IPS DF 19.7 (cell line): ENCODE data around the gene PRDX5.
"Not testable (repeated sequence)": the region's sequence is repeated elsewhere in the genome, so short reads cannot be mapped to it uniquely, and the experiment has no call there.

Source experiments
- DNase-seq: peaks from one replicate; pipeline ENCODE4 v3.0.0-alpha.2; 2013; ENCODE audit warnings: low read depth, low spot score

The PRDX5 gene

GRCh38 chr11:64305691-64306562 is 12.0 kb upstream of the PRDX5 start:
- no peak for DNase-seq

- no peak for DNase-seq
These were observed 11.4 kb upstream of the PRDX5 start for GRCh38 chr11:64306563-64306875.

- DNase-seq, result no peak
These were observed 10.9 kb upstream of the PRDX5 start for GRCh38 chr11:64306876-64307622.

- not testable (repeated sequence) for DNase-seq
These were observed 10.1 kb upstream of the PRDX5 start for GRCh38 chr11:64307795-64308194.

GRCh38 chr11:64312947-64313346 is 5.0 kb upstream of the PRDX5 start:
- DNase-seq, result no peak

GRCh38 chr11:64313491-64314145 is 4.3 kb upstream of the PRDX5 start:
- DNase-seq, result no peak

- no peak for DNase-seq
These were observed 3.6 kb upstream of the PRDX5 start for GRCh38 chr11:64314146-64314804.

GRCh38 chr11:64314805-64315561 is 2.9 kb upstream of the PRDX5 start:
- DNase-seq, result no peak

- DNase-seq, result not testable (repeated sequence)
These were observed 2.0 kb upstream of the PRDX5 start for GRCh38 chr11:64315667-64316526.

GRCh38 chr11:64316672-64317324 is 1.1 kb upstream of the PRDX5 start:
- DNase-seq, result no peak

GRCh38 chr11:64317325-64317960 is 478 bp upstream of the PRDX5 start, which contains the start of gene TRMT112:
TRMT112 (minus strand) TSS chr11:64317559; CDS start chr11:64317526, 33 bp downstream.
- peak; percentile 99 for DNase-seq

- no peak for DNase-seq
These were observed 1.1 kb downstream of the PRDX5 start for GRCh38 chr11:64318766-64319761.

- no peak for DNase-seq
These were observed 2.6 kb downstream of the PRDX5 start for GRCh38 chr11:64320556-64320955.

GRCh38 chr11:64321026-64321425 is 3.1 kb downstream of the PRDX5 start:
- DNase-seq, result no peak

- no peak for DNase-seq
These were observed 3.6 kb downstream of the PRDX5 start for GRCh38 chr11:64321533-64321932.

- no peak for DNase-seq
These were observed 5.0 kb downstream of the PRDX5 start for GRCh38 chr11:64322925-64323260.

- DNase-seq, result no peak
These were observed 5.5 kb downstream of the PRDX5 start for GRCh38 chr11:64323373-64323772.

GRCh38 chr11:64323984-64324383 is 6.1 kb downstream of the PRDX5 start:
- not testable (repeated sequence) for DNase-seq
